Tibial nerve (tissue), 4 donors: ENCODE results near the gene KCNG4.

Experiments
- CTCF ChIP-seq, 5 experiments: fragments of 200-600 bp in 3 of 5; fragments of 450-650 bp in 2 of 5; sonication (generic) in 3 of 5; IDR thresholded peaks; one replicate each; pipeline ENCODE4 v1.5.1; 2016 to 2019; ENCODE audit warnings: antibody characterized with exemption in 5 of 5, mild to moderate bottlenecking in 3 of 5, moderate library complexity in 2 of 5
- EP300 ChIP-seq, 2 donors: sonication (generic); formaldehyde crosslinking; IDR thresholded peaks; one replicate each; pipeline ENCODE4 v1.6.1; 2017; ENCODE audit warnings: antibody characterized with exemption in 2 of 2, mild to moderate bottlenecking in 1 of 2
- POLR2A ChIP-seq, 2 donors: fragments of 450-650 bp; IDR thresholded peaks; one replicate each; pipeline ENCODE4 v1.6.1; 2017; ENCODE audit warnings: antibody characterized with exemption in 2 of 2, mild to moderate bottlenecking in 2 of 2, moderate library complexity in 2 of 2

DNA sequence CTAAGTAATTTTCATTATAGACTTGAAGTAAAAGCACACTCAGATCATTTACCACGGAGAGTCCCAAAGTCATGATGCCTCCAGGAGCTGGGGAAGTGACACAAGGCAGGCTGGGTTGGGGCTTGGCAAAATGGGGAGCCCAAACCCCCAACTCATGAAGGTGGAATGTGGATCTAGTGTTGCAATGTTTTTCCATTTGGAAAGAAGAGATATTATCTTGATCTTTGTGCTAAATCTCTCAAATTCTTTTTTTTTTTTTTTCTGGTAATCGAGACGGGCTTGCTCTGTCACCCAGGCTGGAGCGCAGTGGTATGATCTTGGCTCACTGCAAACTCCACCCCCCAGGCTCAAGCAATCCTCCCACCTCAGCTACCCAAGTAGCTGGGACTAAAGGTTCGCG lies 7.5 kb upstream of the KCNG4 start:
- TF ChIP-seq POLR2A (IDR thresholded peaks at IDR 0.05) (no peak), CTCF (IDR thresholded peaks at IDR 0.05) (no peak), EP300 (IDR thresholded peaks at IDR 0.05) (no peak)
